Upper lobe of left lung (tissue), 6 donors: ENCODE measurements around the gene LYRM7. TPM values are rescaled to one million over a fixed set of nuclear protein-coding genes. Genes with fewer than 3 reads are reported as not detected.

Experiments
- ATAC-seq, 2 donors: fragments of 200-7000 bp; cut with Tn5 transposase; one replicate each; pipeline ENCODE4 v1.9.1; 2022; ENCODE audit warnings: mild to moderate bottlenecking in 2 of 2, moderate library complexity in 2 of 2; ENCODE audit not compliant: low FRiP score in 2 of 2
- DNase-seq, 2 donors: peaks; one replicate each; pipeline ENCODE4 v3.0.0-alpha.2; 2019 to 2020
- H3K27ac ChIP-seq, 4 donors: fragments of 200-600 bp; sonication (generic); one replicate each; pipeline ENCODE4 v1.5.1; 2016 to 2019
- H3K27me3 ChIP-seq, 4 donors: fragments of 200-600 bp; sonication (generic); one replicate each; pipeline ENCODE4 v1.5.1; 2017 to 2019
- H3K36me3 ChIP-seq, 4 donors: fragments of 200-600 bp; sonication (generic); one replicate each; pipeline ENCODE4 v1.5.1; 2016 to 2019
- H3K4me1 ChIP-seq, 4 donors: fragments of 200-600 bp; sonication (generic); one replicate each; pipeline ENCODE4 v1.5.1; 2018 to 2019
- H3K4me3 ChIP-seq, 4 donors: fragments of 200-600 bp; sonication (generic); one replicate each; pipeline ENCODE4 v1.5.1; 2017 to 2019; ENCODE audit warnings: mild to moderate bottlenecking in 2 of 4, moderate library complexity in 1 of 4
- H3K9me3 ChIP-seq, 4 donors: fragments of 200-600 bp; sonication (generic); one replicate each; pipeline ENCODE4 v1.5.1; 2018 to 2019
- CTCF ChIP-seq, 6 experiments: fragments of 450-650 bp in 4 of 6; fragments of 200-600 bp in 2 of 6; sonication (generic) in 2 of 6; IDR thresholded peaks; one replicate each; pipeline ENCODE4 v1.5.1; 2016 to 2019; ENCODE audit warnings: antibody characterized with exemption in 6 of 6
- EP300 ChIP-seq, 4 donors: sonication (generic); formaldehyde crosslinking; IDR thresholded peaks; one replicate each; pipeline ENCODE4 v1.5.1; 2017; ENCODE audit warnings: antibody characterized with exemption in 4 of 4, control low read depth in 2 of 4
- POLR2A ChIP-seq, 4 donors: fragments of 450-650 bp; IDR thresholded peaks; one replicate each; pipeline ENCODE4 v1.5.1; 2016 to 2017; ENCODE audit warnings: antibody characterized with exemption in 4 of 4, mild to moderate bottlenecking in 2 of 4
- POLR2AphosphoS5 ChIP-seq, 2 donors: sonication (generic); formaldehyde crosslinking; IDR thresholded peaks; one replicate each; pipeline ENCODE4 v1.5.1; 2017; ENCODE audit warnings: antibody characterized with exemption in 2 of 2
- WGBS, 2 donors: methylation state at CpG; one replicate each; pipeline ENCODE4 v1.1.5; 2017 to 2018; 5-methylcytosine and 5-hydroxymethylcytosine counted together
- total RNA-seq, 6 donors: library from RNA; depleted of rRNA in 4 of 6; stranded (reverse); fragments of >200 nt in 4 of 6; gene quantifications; one replicate each; pipeline versions ENCODE4 v1.1.0 to v1.2.1, GENCODE V29; 2016 to 2021
- donor health status: DM: no; HTN: no; CAD: no; lungs with moderate emphysema.
- donor health status: DM: no; HTN: yes; CAD: no; lungs with severe emphysema.

LYRM7 gene
- total RNA-seq, 6 donors from 2014 or later = 1.7 to 7.1 (median 4.2) TPM

GRCh38 chr5:131221008-131221703 is 50.4 kb downstream of the LYRM7 start:
- no peak overlapping the region for H3K4me3 ChIP-seq
- no peaks in the 10 kb centered on the region for H3K27me3 ChIP-seq
- no peak for TF ChIP-seq EP300 (IDR thresholded peaks at IDR 0.05)
- no peak for TF ChIP-seq CTCF (IDR thresholded peaks at IDR 0.05)
- no peak for TF ChIP-seq POLR2AphosphoS5 (IDR thresholded peaks at IDR 0.05)
- no peak for TF ChIP-seq POLR2A (IDR thresholded peaks at IDR 0.05)
- no peak for DNase-seq
- 88 to 95% methylated on average over 10 of the region's 10 CpGs for WGBS, 2 donors
- no peaks in the 10 kb centered on the region for H3K4me1 ChIP-seq
- H3K9me3 ChIP-seq = no peaks in the 10 kb centered on the region
- H3K27ac ChIP-seq = no peak overlapping the region
- no peaks in the 10 kb centered on the region for H3K36me3 ChIP-seq
- ATAC-seq = no peak

DNA sequence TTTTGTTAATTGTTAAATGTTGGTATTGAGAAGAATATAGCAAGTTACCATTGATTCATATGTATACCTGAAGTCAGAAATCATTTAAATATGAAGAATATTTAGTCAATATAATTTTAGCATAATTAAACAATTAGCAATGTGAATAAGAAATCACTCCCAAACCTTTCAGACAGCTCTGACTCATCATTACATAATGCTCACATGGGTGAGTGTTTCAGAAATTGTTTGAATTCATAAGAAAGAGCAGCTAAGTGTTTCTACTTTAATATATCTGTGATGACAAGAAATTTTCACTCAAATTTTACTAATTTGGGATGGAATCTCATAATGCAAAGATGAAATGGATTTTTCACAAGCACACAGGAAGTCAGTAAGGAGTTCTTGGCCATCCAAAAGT is 51.1 kb downstream of the LYRM7 start:
- Histone ChIP-seq H3K27me3 (no peaks in the 10 kb centered on the region), H3K36me3 (no peaks in the 10 kb centered on the region), H3K9me3 (no peaks in the 10 kb centered on the region), H3K27ac (no peak overlapping the region), H3K4me3 (no peak overlapping the region), H3K4me1 (no peaks in the 10 kb centered on the region)
- TF ChIP-seq POLR2A (IDR thresholded peaks at IDR 0.05) (no peak), CTCF (IDR thresholded peaks at IDR 0.05) (no peak), EP300 (IDR thresholded peaks at IDR 0.05) (no peak), POLR2AphosphoS5 (IDR thresholded peaks at IDR 0.05) (no peak)
- DNase-seq (no peak), ATAC-seq (no peak)

GRCh38 chr5:131222731-131223130 is 52.0 kb downstream of the LYRM7 start:
- H3K4me3 ChIP-seq = no peak overlapping the region
- no peaks in the 10 kb centered on the region for H3K27me3 ChIP-seq
- no peaks in the 10 kb centered on the region for H3K4me1 ChIP-seq
- no peaks in the 10 kb centered on the region for H3K9me3 ChIP-seq
- H3K27ac ChIP-seq = no peak overlapping the region
- DNase-seq (no peak), ATAC-seq (no peak)
- no peaks in the 10 kb centered on the region for H3K36me3 ChIP-seq
- TF ChIP-seq EP300 (IDR thresholded peaks at IDR 0.05) (no peak), POLR2A (IDR thresholded peaks at IDR 0.05) (no peak), POLR2AphosphoS5 (IDR thresholded peaks at IDR 0.05) (no peak), CTCF (IDR thresholded peaks at IDR 0.05) (no peak)

- no peaks in the 10 kb centered on the region for H3K9me3 ChIP-seq
Observed at GRCh38 chr5:131223751-131224386, 53.1 kb downstream of the LYRM7 start.

More at GRCh38 chr5:131223751-131224386, 53.1 kb downstream of the LYRM7 start:
- no peak for DNase-seq
- H3K27ac ChIP-seq = no peak overlapping the region
- H3K4me3 ChIP-seq = no peak overlapping the region
- H3K27me3 ChIP-seq = no peaks in the 10 kb centered on the region
- no peaks in the 10 kb centered on the region for H3K36me3 ChIP-seq
- ATAC-seq = no peak
- 89 to 93% methylated on average over 2 of the region's 2 CpGs for whole genome bisulfite sequencing, 2 donors
- H3K4me1 ChIP-seq = no peaks in the 10 kb centered on the region
- TF ChIP-seq CTCF (IDR thresholded peaks at IDR 0.05) = no peak
- no peak for TF ChIP-seq POLR2A (IDR thresholded peaks at IDR 0.05)
- TF ChIP-seq EP300 (IDR thresholded peaks at IDR 0.05) = no peak
- no peak for TF ChIP-seq POLR2AphosphoS5 (IDR thresholded peaks at IDR 0.05)
